H9 (cell line): Measurements from ENCODE around the gene GSTO1. TPM values are rescaled to one million over a fixed set of nuclear protein-coding genes. Genes with fewer than 3 reads are reported as not detected.

Experiments
- DNase-seq: peaks from one replicate; pipeline ENCODE4 v3.0.0-alpha.2; 2017
- H2AFZ ChIP-seq: one replicate; pipeline ENCODE4 v1.6.1; 2013; ENCODE audit warnings: mild to moderate bottlenecking, low read length, control low read depth, moderate library complexity
- H2AK5ac ChIP-seq: 2 replicates; pipeline ENCODE4 v1.6.1; 2013; ENCODE audit warnings: low read length, control low read depth, mixed read lengths; ENCODE audit not compliant: insufficient read length
- H2BK120ac ChIP-seq: one replicate; pipeline ENCODE4 v1.6.1; 2013; ENCODE audit warnings: low read depth, mild to moderate bottlenecking, low read length, control low read depth, inconsistent platforms; ENCODE audit not compliant: poor library complexity, severe bottlenecking
- H2BK12ac ChIP-seq: 2 replicates; pipeline ENCODE4 v1.6.1; 2013; ENCODE audit warnings: low read length, control low read depth, mixed read lengths, low read depth; ENCODE audit not compliant: insufficient read length
- H2BK15ac ChIP-seq: 2 replicates; pipeline ENCODE4 v1.6.1; 2013; ENCODE audit warnings: low read depth, low read length, control low read depth
- H2BK20ac ChIP-seq: one replicate; pipeline ENCODE4 v1.6.1; 2013; ENCODE audit warnings: low read depth, mild to moderate bottlenecking, low read length, control low read depth, inconsistent platforms; ENCODE audit not compliant: poor library complexity, severe bottlenecking
- H2BK5ac ChIP-seq: 2 replicates; pipeline ENCODE4 v1.6.1; 2013; ENCODE audit warnings: low read length, control low read depth, mixed read lengths; ENCODE audit not compliant: insufficient read length
- H3K14ac ChIP-seq: 2 replicates; pipeline ENCODE4 v1.6.1; 2013; ENCODE audit warnings: low read length, control low read depth; ENCODE audit not compliant: insufficient read depth
- H3K18ac ChIP-seq: 2 replicates; pipeline ENCODE4 v1.6.1; 2013; ENCODE audit warnings: low read depth, mild to moderate bottlenecking, mixed read lengths, low read length, control low read depth; ENCODE audit not compliant: insufficient read length
- H3K23ac ChIP-seq: 2 replicates; pipeline ENCODE4 v1.6.1; 2013; ENCODE audit warnings: low read length, control low read depth, mixed read lengths, low read depth; ENCODE audit not compliant: insufficient read length
- H3K23me2 ChIP-seq: 2 replicates; pipeline ENCODE4 v1.6.1; 2013; ENCODE audit warnings: low read depth, mild to moderate bottlenecking, mixed read lengths, low read length, control low read depth; ENCODE audit not compliant: insufficient read length, poor library complexity, severe bottlenecking
- H3K27ac ChIP-seq: 2 replicates; pipeline ENCODE4 v1.5.1; 2013; ENCODE audit warnings: low read length, control low read depth, mixed read lengths, low read depth; ENCODE audit not compliant: insufficient read length
- H3K27me3 ChIP-seq: 2 replicates; pipeline ENCODE4 v1.6.1; 2013; ENCODE audit warnings: low read length, control low read depth, inconsistent platforms; ENCODE audit not compliant: insufficient read depth
- H3K4ac ChIP-seq: 2 replicates; pipeline ENCODE4 v1.6.1; 2013; ENCODE audit warnings: low read depth, mild to moderate bottlenecking, control low read depth, inconsistent platforms, low read length, moderate library complexity
- H3K4me1 ChIP-seq: 2 replicates; pipeline ENCODE4 v1.6.1; 2013; ENCODE audit warnings: low read length, control low read depth, inconsistent platforms; ENCODE audit not compliant: insufficient read depth
- H3K4me2 ChIP-seq: 2 replicates; pipeline ENCODE4 v1.6.1; 2013; ENCODE audit warnings: low read length, control low read depth, mixed read lengths; ENCODE audit not compliant: insufficient read length, insufficient read depth
- H3K56ac ChIP-seq: 2 replicates; pipeline ENCODE4 v1.6.1; 2013; ENCODE audit warnings: low read depth, mild to moderate bottlenecking, mixed read lengths, low read length, control low read depth; ENCODE audit not compliant: insufficient read length
- H3K79me1 ChIP-seq: 2 replicates; pipeline ENCODE4 v1.6.1; 2013; ENCODE audit warnings: low read depth, mild to moderate bottlenecking, moderate library complexity, low read length, control low read depth, inconsistent platforms; ENCODE audit not compliant: insufficient read depth, poor library complexity, severe bottlenecking
- H3K79me2 ChIP-seq: 2 replicates; pipeline ENCODE4 v1.6.1; 2013; ENCODE audit warnings: low read length, control low read depth, inconsistent platforms; ENCODE audit not compliant: insufficient read depth
- H3K9ac ChIP-seq: 2 replicates; pipeline ENCODE4 v1.6.1; 2013; ENCODE audit warnings: low read length, control low read depth, mixed read lengths; ENCODE audit not compliant: insufficient read length; ENCODE audit errors: extremely low read depth
- H3K9me3 ChIP-seq: one replicate; pipeline ENCODE4 v1.6.1; 2013; ENCODE audit warnings: low read depth, low read length, inconsistent platforms; ENCODE audit not compliant: control insufficient read depth
- H3T11ph ChIP-seq: one replicate; pipeline ENCODE4 v1.6.1; 2013; ENCODE audit warnings: mild to moderate bottlenecking, low read length, control low read depth, inconsistent platforms
- H4K20me1 ChIP-seq: one replicate; pipeline ENCODE4 v1.6.1; 2013; ENCODE audit not compliant: control insufficient read depth, insufficient read length, insufficient read depth
- H4K5ac ChIP-seq: 2 replicates; pipeline ENCODE4 v1.6.1; 2013; ENCODE audit warnings: low read depth, mild to moderate bottlenecking, mixed read lengths, low read length, control low read depth; ENCODE audit not compliant: insufficient read length
- H4K8ac ChIP-seq: replicated peaks from 2 replicates; pipeline ENCODE4 v1.6.1; 2013; ENCODE audit warnings: low read length, control low read depth, mixed read lengths, low read depth; ENCODE audit not compliant: insufficient read length
- H4K91ac ChIP-seq: 2 replicates; pipeline ENCODE4 v1.6.1; 2013; ENCODE audit warnings: low read depth, mild to moderate bottlenecking, moderate library complexity, mixed read lengths, low read length, control low read depth; ENCODE audit not compliant: insufficient read length
- H3K27ac Mint-ChIP-seq, 3 experiments: 2 replicates in 2 of 3; 3 replicates in 1 of 3; pipeline ENCODE4 v1.8.0; 2020 to 2021; ENCODE audit warnings: mixed read lengths in 3 of 3, mild to moderate bottlenecking in 1 of 3, moderate library complexity in 1 of 3
- H3K27me3 Mint-ChIP-seq: 2 replicates; pipeline ENCODE4 v1.8.0; 2021; ENCODE audit warnings: low read depth, mild to moderate bottlenecking, moderate library complexity, mixed read lengths
- H3K36me3 Mint-ChIP-seq, 3 experiments: 2 replicates in 2 of 3; 3 replicates in 1 of 3; pipeline ENCODE4 v1.8.0; 2020 to 2021; ENCODE audit warnings: low read depth in 3 of 3, mixed read lengths in 3 of 3; ENCODE audit not compliant: insufficient read depth in 1 of 3
- H3K4me1 Mint-ChIP-seq, 2 experiments: 2 replicates each; pipeline ENCODE4 v1.8.0; 2020; ENCODE audit warnings: mixed read lengths in 2 of 2
- H3K4me3 Mint-ChIP-seq, 2 experiments: 2 replicates in 1 of 2; 3 replicates in 1 of 2; pipeline ENCODE4 v1.8.0; 2020 to 2021; ENCODE audit warnings: mild to moderate bottlenecking in 2 of 2, mixed read lengths in 2 of 2, moderate library complexity in 1 of 2
- H3K9me3 Mint-ChIP-seq, 2 experiments: 2 replicates in 1 of 2; 3 replicates in 1 of 2; pipeline ENCODE4 v1.8.0; 2020; ENCODE audit warnings: mild to moderate bottlenecking in 2 of 2, mixed read lengths in 2 of 2, moderate library complexity in 1 of 2
- WGBS: extraction: QIAGEN DNeasy Blood & Tissue Kit; methylation state at CpG from one replicate; pipeline ENCODE4 v1.1.7; 2013; ENCODE audit warnings: missing lambda C conversion rate, low lambda C conversion rate, mixed read lengths; ENCODE audit not compliant: insufficient read length; ENCODE audit errors: extremely low coverage; 5-methylcytosine and 5-hydroxymethylcytosine counted together
- total RNA-seq: library from RNA; stranded (reverse); gene quantifications from 2 replicates; pipeline ENCODE4 v1.2.1, GENCODE V29; 2021
- TF ChIP-seq, protein P1 (sequence below): fragments of 200-600 bp; sonication (generic); conservative IDR thresholded peaks from 3 replicates; pipeline ENCODE4 v1.8.0; 2021; ENCODE audit warnings: antibody characterized with exemption, mild to moderate bottlenecking

GSTO1 gene
- total RNA-seq, 1 experiment from 2014 or later: 114 TPM

DNA sequence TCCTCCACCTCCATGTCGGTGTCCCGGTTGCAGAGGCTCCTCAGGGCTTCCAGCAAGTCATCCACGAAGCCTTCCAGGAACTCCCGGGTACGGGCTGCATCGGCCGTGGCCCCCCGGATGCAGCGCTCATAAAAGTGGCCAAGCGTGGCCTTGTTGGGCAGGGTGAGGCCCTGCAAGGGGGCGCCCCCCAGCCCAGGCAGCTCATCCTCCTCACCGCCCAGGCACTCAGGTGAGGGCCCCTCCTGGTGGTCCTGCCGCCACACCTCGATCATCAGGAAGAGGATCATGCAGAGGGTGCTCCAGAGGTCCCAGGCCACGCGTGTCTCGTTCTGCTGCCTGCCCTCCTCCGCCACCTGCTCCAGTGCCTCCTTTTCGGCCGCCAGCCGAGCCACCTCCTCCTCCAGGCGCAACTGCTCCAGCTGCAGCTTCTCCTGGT lies 60.8 kb downstream of the GSTO1 start:
- no peaks in the 10 kb centered on the region for H3K9me3 ChIP-seq
- H2BK15ac ChIP-seq: no peak overlapping the region
- H2AK5ac ChIP-seq: no peak overlapping the region
- H3K4me2 ChIP-seq: no peak overlapping the region
- H4K8ac ChIP-seq: no peak overlapping the region
- H3K9ac ChIP-seq: no peak overlapping the region
- H3K9me3 Mint-ChIP-seq: no peaks in the 10 kb centered on the region
- no peak for DNase-seq
- H3K36me3 Mint-ChIP-seq: peaks cover 25 to 52% (median 44%) of the 10 kb centered on the region in 3 experiments; a peak in 6 of 7 replicates
- H2BK5ac ChIP-seq: no peak overlapping the region
- H2BK12ac ChIP-seq: no peak overlapping the region
- H3K4ac ChIP-seq: no peak overlapping the region
- no peaks in the 10 kb centered on the region for H4K20me1 ChIP-seq
- H3K27me3 Mint-ChIP-seq: no peaks in the 10 kb centered on the region
- no peak overlapping the region for H3K56ac ChIP-seq
- H3K18ac ChIP-seq: no peak overlapping the region
- no peak overlapping the region; a peak in 1 of 7 replicates for H3K27ac Mint-ChIP-seq
- H3K79me1 ChIP-seq: no peaks in the 10 kb centered on the region
- H3K27ac ChIP-seq: no peak overlapping the region
- H4K5ac ChIP-seq: no peak overlapping the region
- no peaks in the 10 kb centered on the region for H3K27me3 ChIP-seq
- no CpG with 5 or more reads among the region's 22 CpGs for WGBS
- no peak overlapping the region for H4K91ac ChIP-seq
- no peak overlapping the region for H3K14ac ChIP-seq
- H3K4me1 Mint-ChIP-seq: peaks cover 35 to 37% of the 10 kb centered on the region in 2 experiments
- no peak overlapping the region for H3K4me3 Mint-ChIP-seq
- H3K4me1 ChIP-seq: peaks cover 10% of the 10 kb centered on the region; the same call in 1 of the 2 replicates
- no peak overlapping the region for H2BK120ac ChIP-seq
- H3T11ph ChIP-seq: no peak overlapping the region
- no peak overlapping the region for H2AFZ ChIP-seq
- no peaks in the 10 kb centered on the region for H3K23me2 ChIP-seq
- H3K79me2 ChIP-seq: peaks cover 12% of the 10 kb centered on the region; the same call in 1 of the 2 replicates
- TF ChIP-seq, protein P1, sequence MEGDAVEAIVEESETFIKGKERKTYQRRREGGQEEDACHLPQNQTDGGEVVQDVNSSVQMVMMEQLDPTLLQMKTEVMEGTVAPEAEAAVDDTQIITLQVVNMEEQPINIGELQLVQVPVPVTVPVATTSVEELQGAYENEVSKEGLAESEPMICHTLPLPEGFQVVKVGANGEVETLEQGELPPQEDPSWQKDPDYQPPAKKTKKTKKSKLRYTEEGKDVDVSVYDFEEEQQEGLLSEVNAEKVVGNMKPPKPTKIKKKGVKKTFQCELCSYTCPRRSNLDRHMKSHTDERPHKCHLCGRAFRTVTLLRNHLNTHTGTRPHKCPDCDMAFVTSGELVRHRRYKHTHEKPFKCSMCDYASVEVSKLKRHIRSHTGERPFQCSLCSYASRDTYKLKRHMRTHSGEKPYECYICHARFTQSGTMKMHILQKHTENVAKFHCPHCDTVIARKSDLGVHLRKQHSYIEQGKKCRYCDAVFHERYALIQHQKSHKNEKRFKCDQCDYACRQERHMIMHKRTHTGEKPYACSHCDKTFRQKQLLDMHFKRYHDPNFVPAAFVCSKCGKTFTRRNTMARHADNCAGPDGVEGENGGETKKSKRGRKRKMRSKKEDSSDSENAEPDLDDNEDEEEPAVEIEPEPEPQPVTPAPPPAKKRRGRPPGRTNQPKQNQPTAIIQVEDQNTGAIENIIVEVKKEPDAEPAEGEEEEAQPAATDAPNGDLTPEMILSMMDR: no peak
- no peak overlapping the region for H2BK20ac ChIP-seq
- H3K23ac ChIP-seq: no peak overlapping the region
